GM19351 (cell line): ENCODE data around the gene PRND.
"Not testable (repeated sequence)": the region's sequence is repeated elsewhere in the genome, so short reads cannot be mapped to it uniquely, and the experiment has no call there.

Experiments
- ATAC-seq: cut with Tn5 transposase; IDR thresholded peaks from one replicate; pipeline ENCODE4 v1.9.1; 2021; ENCODE audit warnings: mild to moderate bottlenecking, moderate library complexity; ENCODE audit not compliant: unreplicated experiment

Gene PRND

DNA sequence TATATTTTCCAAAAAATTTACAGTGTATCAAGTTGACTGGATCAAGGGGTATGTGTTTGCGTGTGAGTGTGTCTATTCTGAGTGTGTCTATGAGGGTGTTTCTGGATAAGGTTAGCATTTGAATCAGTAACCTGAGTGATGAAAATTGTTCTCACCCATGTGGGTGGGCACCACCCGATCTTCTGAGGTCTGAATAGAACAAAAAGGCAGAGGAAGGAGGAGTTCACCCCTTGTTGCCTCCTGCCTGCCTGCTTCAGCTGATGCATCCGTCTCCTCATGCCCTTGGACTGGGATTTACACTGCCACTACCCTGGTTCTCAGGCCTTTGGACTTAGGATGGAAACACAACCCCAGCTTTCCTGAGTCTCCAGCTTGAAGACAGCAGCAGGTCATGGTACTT is 13.7 kb upstream of the PRND start:
- ATAC-seq = no peak

GRCh38 chr20:4708856-4709255 is 12.9 kb upstream of the PRND start:
- ATAC-seq = no peak

- ATAC-seq = no peak
Measured at GRCh38 chr20:4709261-4710105, 12.2 kb upstream of the PRND start.

- ATAC-seq = no peak
Measured at GRCh38 chr20:4710106-4710475, 11.6 kb upstream of the PRND start.

DNA sequence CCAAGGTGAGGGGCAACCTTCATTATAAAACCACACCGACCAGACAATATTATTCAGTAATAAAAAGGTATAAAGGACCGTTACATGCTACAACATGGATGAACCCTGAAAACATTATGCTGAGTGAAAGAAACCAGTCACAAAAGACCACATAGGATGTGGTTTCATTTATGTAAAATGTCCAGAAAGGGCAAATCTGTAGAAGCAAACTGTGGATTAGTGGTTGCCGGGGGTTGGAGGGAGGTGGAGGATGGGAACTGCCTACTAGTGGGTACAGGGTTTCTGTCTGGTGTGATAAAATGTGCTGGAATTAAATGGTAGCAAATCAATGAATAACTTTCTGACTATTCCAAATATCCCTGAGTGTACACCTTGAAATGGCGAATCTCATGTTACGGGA is 10.2 kb upstream of the PRND start:
- ATAC-seq = no peak

- no peak for ATAC-seq
Measured at GRCh38 chr20:4713401-4713800, 8.3 kb upstream of the PRND start.

DNA sequence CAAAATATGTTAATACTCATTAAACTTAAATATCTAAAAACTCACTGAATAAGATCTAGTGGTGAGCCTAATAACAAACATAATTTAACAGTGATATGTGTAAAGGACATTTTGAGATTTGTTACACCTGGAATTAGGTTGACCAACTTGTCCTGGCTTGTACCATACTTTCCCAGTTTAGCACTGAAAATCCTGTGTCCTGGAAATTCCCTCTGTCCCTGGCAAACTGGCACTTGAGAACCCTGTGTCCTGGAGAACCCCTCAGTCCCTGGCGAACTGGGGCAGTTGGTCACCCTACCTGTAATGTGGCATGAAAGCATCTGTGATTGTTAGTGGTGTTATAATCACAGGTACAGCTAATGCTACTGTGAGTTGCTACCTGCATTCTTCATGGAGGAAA is 6.9 kb upstream of the PRND start:
- no peak for ATAC-seq

DNA sequence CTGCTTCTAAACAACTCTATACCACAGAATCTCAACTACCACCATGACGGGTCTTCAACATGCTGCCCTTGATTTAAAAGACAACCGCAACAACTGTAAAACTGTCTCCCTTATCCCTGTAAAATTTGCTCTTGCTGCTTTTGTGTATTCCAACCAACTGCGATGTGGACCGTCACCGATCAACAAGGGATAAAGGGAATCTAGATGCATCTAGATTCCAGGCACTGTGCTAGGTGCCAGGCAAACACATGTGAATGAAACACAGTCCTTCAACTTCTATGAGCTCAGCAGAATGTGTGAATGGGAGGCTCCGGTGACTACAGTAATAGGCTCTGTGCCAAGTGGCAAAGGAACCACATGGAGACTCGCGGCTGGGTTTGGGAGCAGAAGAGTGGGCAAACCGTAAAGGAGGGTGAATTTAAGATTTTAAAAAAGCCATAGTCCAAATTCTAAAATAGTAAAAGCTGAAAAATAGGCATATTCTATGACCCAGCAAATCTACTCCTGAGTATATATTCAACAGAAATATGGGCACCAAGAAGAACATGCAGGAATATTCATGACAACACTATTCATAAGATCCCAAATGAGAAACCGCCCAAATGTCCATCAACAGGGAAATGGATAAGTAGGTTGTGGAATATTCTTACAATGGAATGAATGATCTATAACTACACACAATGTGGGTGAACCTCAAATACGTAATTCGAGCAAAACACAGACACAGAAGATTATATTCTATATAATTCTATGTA is 3.7 kb upstream of the PRND start:
- no peak for ATAC-seq

GRCh38 chr20:4719190-4719589 is 2.5 kb upstream of the PRND start:
- ATAC-seq = no peak

DNA sequence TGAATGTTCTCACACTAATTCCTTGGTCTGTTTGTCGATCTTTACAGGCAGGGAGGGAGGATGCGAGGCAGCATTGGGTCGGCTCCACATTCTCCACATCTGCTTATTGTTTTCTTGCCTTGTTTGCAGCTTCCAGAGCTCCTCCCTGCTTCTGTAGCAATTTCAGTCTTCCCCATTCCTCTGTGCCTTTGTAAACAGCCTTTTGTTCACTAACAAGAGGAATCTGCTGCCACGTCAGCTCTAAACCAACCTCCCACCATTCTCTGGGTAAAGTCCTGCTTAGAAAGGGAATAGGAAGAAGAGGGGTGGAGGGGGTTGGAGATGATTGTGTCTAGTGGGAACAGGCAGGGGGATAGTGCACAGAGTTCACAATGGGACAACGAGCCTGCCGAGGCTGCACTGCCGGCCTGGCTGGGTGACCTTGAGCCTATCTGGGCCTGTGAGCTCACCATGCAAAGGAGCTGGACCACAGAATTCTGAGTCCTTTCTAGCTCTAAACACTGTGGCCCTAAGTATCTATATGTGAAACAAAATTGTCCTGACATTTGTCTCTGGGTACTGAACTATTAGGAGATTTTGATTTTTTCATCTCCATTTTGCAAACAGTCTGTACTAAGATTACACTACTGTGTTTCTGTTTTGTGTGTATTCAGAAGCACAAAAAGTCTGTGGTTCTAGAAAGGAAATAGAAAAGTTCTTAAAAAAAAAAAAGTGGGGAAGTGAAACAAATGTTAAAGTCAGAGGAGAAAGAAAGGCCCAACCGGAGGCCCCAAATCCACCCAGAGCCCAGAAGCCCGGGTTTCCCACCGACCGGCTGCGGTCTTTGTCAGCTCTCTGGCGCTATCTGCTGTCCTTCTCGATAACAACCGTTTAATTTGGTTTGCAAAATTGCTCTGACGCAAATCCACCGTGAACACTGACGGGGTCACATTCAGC is 1.4 kb upstream of the PRND start:
- ATAC-seq = peak; percentile 93

DNA sequence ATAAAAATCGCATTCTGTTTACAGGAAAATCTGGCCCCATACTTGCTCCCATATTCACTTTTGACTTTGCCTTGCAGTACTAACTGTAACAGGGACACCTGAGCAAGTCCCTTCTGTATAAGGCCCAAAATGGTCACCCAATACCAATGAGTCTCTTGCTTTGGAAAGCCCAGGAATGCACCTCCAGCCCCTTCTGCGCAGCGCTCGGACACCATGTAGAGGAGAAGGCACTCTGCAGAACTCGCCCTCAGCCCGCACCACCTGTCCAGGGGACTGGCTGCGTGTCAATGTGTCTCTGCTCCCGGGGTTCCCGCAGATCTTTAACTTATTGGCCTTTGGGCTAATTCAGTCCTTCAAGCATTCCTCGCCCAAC is 746 bp upstream of the PRND start:
- peak; percentile 8 for ATAC-seq

DNA sequence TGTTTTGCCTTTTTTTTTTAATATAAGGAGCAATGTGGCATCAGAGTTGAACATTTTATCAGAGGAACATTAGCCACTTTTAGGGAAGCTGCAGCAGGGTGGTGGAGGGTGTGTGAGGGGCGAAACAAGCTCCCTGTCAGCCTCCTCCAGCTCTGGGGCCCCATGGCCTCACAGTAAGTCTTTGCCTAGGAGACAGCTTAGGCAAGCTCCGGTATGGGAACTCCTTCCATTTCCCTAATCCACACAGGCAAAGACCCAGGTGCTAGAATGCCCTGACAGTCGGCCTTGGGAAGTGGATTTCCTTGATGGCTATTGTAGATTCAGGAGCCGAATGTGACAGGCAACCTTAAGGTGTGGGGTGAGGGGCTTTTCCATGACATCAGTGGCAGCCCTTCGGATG is 862 bp downstream of the PRND start:
- ATAC-seq = no peak

- no peak for ATAC-seq
Measured at GRCh38 chr20:4722993-4723392, 1.3 kb downstream of the PRND start.

DNA sequence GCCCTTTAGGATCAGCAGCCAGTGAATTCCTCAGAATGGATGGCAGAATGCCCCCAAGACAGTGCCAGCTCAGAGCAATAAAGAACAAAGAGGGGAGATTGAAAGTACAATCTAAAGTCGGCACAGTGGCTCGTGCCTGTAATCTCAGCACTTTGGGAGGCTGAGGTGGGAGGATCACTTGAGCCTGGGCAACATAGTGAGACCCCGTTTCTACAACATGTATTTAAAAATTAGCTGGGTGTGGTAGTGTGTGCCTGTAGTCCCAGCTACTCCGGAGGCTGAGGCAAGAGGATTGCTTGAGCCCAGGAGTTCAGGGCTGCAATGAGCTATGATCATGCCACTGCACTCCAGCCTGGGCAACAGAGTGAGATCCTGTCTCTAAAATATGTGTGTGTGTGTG is 1.8 kb downstream of the PRND start:
- ATAC-seq = not testable (repeated sequence)

- no peak for ATAC-seq
Measured at GRCh38 chr20:4724459-4725262, 3.0 kb downstream of the PRND start.

GRCh38 chr20:4725263-4725550 is 3.5 kb downstream of the PRND start:
- ATAC-seq = no peak

GRCh38 chr20:4726710-4727397 is 5.1 kb downstream of the PRND start:
- peak; percentile 77 for ATAC-seq

GRCh38 chr20:4728120-4728760 is 6.5 kb downstream of the PRND start:
- no peak for ATAC-seq

- ATAC-seq = no peak
Measured at GRCh38 chr20:4729265-4729664, 7.6 kb downstream of the PRND start.

DNA sequence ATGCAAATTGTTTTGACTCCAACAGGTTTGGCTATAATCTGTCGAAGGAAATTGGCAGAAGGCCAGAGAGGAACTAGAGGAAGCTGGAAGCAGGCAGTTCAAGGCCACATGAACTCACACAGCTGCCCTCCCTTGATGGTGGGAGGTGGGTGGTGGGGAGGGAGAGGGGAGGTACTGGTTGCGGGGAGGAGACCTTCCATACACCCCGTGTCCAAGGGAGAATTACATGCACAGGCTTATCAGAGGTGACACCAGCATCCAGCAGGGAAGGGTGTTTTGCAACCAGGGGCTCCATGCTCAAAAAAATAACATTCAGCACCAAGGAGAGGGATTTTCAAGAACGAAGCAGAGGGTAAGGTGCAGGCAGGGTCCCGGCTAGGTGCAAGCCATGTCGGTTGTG is 9.1 kb downstream of the PRND start:
- no peak for ATAC-seq
